Measurements from ENCODE around the gene UQCC2.

UQCC2 gene

GRCh38 chr6:33678233-33678931 is 33.1 kb downstream of the UQCC2 start:
- no peak overlapping the region for H3K27ac ChIP-seq
- TF ChIP-seq CTCF (conservative IDR thresholded peaks at IDR 0.05): no peak
- TF ChIP-seq ZFX (IDR thresholded peaks at IDR 0.05): no peak

GRCh38 chr6:33677689-33678088 is 33.8 kb downstream of the UQCC2 start:
- TF ChIP-seq CTCF (conservative IDR thresholded peaks at IDR 0.05): no peak
- TF ChIP-seq ZFX (IDR thresholded peaks at IDR 0.05): no peak
- no peak overlapping the region for H3K27ac ChIP-seq

GRCh38 chr6:33677143-33677660 is 34.3 kb downstream of the UQCC2 start:
- TF ChIP-seq CTCF (conservative IDR thresholded peaks at IDR 0.05) (no peak), ZFX (IDR thresholded peaks at IDR 0.05) (no peak)
- H3K27ac ChIP-seq: no peak overlapping the region

GRCh38 chr6:33676416-33677142 is 34.9 kb downstream of the UQCC2 start:
- no peak overlapping the region for H3K27ac ChIP-seq
- TF ChIP-seq ZFX (IDR thresholded peaks at IDR 0.05) (no peak), CTCF (conservative IDR thresholded peaks at IDR 0.05) (no peak)

GRCh38 chr6:33675968-33676367 is 35.5 kb downstream of the UQCC2 start:
- TF ChIP-seq ZFX (IDR thresholded peaks at IDR 0.05): no peak
- TF ChIP-seq CTCF (conservative IDR thresholded peaks at IDR 0.05): no peak
- H3K27ac ChIP-seq: no peak overlapping the region

- TF ChIP-seq CTCF (conservative IDR thresholded peaks at IDR 0.05): no peak
- no peak for TF ChIP-seq ZFX (IDR thresholded peaks at IDR 0.05)
- H3K27ac ChIP-seq: no peak overlapping the region
Measured at GRCh38 chr6:33673851-33674250, 37.6 kb downstream of the UQCC2 start.

- TF ChIP-seq ZFX (IDR thresholded peaks at IDR 0.05): no peak
- no peak for TF ChIP-seq CTCF (conservative IDR thresholded peaks at IDR 0.05)
- H3K27ac ChIP-seq: no peak overlapping the region
Measured at GRCh38 chr6:33672808-33673207, 38.7 kb downstream of the UQCC2 start.

Measured in C4-2B (cell line).